T-helper 9 cell (primary cell): Measurements from ENCODE around the gene UBE2R2.
"Not testable (repeated sequence)": the region's sequence is repeated elsewhere in the genome, so short reads cannot be mapped to it uniquely, and the experiment has no call there.

Source experiments
- DNase-seq: peaks from one replicate; pipeline ENCODE4 v3.0.0-alpha.2; 2020

The UBE2R2 gene

DNA sequence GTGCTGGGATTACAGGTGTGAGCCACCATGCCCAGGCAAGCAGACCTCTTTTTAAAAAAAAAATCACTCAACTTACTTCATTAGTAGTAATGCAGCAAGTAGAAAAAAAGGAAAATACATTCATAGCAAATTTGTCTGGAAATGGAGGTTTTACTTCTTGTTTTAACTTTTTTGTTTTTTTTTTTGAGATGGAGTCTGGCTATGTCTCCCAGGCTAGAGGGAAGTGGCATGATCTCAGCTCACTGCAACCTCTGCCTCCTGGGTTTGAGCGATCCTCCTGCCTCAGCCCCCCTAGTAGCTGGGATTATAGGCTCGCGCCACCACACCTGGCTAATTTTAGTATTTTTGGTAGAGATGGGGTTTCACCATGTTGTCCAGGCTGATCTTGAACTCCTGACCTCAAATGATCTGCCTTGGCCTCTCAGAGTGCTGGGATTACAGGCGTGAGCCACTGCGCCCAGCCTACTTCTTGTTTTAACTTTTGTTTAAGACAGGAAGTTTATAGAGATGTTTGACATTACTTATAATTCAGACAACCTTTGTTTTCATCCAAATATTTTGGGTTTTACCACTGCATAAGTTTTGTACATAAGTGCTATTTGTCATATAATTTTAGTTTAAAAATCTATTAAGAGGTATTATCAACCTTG lies 26.5 kb downstream of the UBE2R2 start:
- DNase-seq: no peak

DNA sequence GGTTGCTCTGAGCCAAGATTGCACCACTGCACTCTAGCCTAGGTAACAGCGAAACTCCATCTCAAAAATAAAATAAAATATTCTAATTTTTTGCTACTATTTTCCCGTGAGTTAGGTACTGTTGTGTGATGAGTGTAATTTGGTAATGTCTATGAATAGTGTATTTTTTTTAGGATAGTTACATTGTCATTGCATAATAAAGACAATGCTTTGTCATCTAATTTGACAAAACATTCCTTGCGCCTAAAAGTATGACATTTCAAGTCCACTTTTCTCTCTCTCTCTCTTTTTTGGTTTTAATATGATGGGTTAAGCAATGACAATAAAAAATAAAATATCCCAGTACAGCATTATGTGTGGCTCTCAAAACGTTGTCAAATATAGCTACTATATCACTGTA lies 29.3 kb downstream of the UBE2R2 start:
- DNase-seq: no peak

- not testable (repeated sequence) for DNase-seq
Observed at GRCh38 chr9:33847894-33848205, 30.9 kb downstream of the UBE2R2 start.

DNA sequence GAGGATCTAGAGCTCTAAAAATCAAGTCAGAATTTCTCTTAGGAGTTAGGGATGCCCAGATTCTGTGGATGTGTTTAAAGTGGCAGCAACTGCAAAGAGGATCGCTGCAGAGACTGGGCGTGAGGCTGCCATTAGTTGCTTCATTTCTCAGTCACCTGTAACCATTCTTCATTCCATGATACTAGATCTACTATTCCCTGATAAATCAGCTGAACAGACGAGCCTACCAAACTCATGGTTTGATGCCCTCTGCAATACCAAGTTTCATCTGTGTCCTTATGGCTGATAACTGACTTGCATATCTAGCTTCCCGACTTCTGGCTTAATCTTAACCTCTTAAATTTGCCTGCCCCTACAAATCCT lies 33.3 kb downstream of the UBE2R2 start:
- DNase-seq: no peak

GRCh38 chr9:33850677-33851076 lies 33.7 kb downstream of the UBE2R2 start:
- DNase-seq: no peak

DNA sequence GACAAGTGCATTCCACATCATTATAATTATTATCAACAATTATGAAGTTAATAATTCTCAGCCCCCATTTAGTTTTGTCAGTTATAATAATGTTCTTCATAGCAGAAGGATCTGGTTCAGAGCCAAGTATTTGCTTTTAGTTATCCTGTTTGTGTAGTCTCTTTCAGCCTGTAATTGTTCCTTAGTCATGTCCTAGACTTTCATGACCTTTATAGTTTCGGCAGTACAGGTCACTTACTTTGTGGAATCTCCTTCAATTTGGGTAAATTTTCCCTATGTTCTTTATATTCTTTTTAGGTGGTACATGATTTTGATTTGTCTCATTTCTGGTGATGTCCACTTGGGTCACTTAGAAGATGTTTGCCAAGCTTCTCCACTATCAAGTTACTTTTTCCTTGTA lies 34.3 kb downstream of the UBE2R2 start:
- DNase-seq: no peak

DNA sequence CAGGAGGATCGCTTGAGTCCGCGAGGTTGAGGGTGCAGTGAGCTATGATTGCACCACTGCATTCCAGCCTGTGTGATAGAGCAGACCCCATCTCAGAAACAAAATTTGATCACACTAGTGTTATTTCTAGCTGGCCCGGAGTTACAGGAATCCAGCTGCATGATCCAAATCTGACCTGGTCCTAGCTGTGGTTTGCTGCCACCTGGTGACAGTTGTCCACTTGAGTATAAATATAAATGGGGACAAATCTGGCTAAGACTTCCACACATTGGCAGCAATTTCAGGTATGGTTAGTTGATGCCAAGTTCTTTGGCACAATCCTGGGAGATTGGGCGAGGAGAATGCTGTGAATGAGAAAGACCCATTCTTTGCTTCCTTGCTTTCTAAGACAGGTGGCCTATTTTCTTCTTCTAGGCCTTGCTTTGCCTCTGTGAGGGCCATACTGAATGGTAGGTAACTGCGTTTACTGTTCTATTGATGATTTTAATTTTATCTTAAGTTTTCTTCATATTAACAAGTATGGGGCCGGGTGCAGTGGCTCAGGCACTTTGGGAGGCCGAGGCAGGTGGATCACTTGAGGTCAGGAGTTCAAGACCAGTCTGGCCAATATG lies 35.4 kb downstream of the UBE2R2 start:
- peak; percentile 50 for DNase-seq

DNA sequence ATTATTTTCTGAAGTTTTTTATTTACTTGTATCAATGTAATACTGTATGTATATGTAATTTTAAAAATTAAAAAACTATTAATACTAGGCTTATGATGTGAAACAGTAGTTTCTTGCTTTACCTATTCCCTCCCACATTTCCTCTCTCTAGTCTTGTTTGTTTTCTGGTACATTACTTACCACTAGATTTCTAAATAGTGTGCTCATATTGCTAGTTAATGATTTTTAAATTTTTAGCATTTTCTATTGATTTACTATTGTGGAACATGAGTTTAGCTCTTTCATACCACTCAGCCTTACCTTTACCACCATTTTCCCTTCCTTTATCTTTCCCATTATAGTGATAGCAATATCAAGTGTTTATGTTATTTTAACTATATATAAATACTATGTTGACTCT lies 39.3 kb downstream of the UBE2R2 start:
- DNase-seq: no peak

DNA sequence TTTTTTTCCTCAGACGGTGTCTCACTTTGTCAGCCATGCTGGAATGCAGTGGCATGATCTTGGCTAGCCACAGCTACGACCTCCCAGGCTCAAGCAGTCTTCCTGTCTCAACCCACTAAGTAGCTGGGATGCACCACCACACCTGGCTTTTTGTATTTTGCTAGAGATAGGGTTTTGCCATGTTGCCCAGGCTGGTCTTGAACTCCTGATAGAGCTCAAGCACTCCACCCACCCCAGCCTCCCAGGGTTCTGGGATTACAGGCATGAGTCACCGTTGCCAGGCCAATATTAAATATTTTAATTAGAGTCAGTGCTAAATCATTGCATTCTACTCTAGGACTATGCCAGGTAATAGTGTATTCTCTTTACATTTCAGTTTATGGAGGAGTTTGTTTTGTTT lies 41.5 kb downstream of the UBE2R2 start:
- no peak for DNase-seq

DNA sequence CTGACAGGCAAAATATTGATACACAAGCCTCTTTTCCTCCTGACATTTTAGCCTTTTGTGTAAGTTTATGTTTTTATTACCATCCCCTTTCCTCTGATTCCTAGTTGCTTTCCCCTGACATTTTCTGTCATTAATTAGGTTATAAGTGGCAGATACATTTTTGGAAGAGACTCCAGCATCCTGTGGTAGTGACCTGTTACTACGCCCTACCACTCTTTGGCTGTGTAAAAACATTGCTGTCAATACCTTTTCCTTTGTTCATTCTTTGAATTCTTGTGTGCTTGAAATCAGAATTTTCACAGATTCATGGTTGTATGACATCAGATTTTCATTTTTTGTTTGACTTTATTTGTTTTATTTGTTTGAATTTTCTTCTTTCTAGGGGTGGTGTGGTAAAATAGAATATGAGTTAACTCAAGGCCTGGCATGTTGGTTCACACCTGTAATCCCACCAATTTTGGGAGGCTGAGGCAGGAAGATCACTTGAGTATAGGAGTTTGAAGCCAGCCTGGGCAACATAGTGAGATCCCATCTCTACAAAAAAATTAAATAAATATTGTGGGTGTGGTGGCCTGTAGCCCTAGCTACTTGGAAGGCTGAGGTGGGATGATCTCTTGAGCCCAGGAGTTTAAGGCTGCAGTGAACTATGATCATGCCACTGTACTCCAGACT lies 43.4 kb downstream of the UBE2R2 start:
- no peak for DNase-seq

- DNase-seq: no peak
Observed at GRCh38 chr9:33861917-33862453, 45.0 kb downstream of the UBE2R2 start.

- not testable (repeated sequence) for DNase-seq
Observed at GRCh38 chr9:33863027-33863426, 46.1 kb downstream of the UBE2R2 start.

GRCh38 chr9:33867747-33868439 lies 50.9 kb downstream of the UBE2R2 start:
- DNase-seq: no peak

DNA sequence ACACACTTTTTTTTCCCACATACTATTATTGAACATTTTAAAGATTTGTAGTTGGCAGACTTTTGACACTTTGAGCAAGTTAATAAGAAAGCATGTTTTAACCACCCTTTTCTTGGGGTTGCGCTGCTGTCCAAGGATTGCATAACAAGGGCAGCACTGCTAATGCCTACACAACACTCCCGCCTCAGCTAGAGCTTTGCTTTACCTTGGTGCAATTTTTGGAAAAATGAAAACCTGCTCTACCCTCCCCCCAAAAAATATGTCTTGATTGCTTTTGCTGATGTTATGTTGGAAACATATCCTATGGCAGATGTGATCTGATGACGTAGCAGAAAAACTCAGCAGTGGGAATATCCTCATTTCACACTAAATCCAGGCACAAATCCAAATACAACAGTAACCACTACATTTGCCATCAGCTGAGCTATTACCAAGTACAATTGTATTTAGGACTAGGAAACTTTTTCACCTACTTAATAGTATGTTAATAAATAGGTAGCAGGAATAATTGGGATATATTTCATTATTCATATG lies 51.5 kb downstream of the UBE2R2 start:
- DNase-seq: no peak

DNA sequence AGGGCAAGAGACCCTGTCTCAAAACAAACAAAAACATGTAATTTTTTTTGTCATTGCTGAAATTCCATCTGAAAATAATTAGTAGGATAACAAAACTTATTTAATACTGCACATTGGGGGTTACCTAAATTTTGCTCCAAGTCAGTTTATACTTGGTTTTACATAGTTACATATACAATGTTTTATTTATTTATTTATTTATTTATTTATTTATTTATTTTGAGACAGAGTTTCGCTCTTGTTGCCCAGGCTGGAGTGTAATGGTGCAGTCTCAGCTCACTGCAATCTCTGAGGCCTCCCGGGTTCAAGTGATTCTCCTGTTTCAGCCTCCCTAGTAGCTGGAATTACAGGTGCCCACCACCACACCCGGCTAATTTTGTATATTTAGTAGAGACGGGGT lies 52.3 kb downstream of the UBE2R2 start:
- DNase-seq: not testable (repeated sequence)

GRCh38 chr9:33877727-33878489 lies 60.9 kb downstream of the UBE2R2 start:
- no peak for DNase-seq

DNA sequence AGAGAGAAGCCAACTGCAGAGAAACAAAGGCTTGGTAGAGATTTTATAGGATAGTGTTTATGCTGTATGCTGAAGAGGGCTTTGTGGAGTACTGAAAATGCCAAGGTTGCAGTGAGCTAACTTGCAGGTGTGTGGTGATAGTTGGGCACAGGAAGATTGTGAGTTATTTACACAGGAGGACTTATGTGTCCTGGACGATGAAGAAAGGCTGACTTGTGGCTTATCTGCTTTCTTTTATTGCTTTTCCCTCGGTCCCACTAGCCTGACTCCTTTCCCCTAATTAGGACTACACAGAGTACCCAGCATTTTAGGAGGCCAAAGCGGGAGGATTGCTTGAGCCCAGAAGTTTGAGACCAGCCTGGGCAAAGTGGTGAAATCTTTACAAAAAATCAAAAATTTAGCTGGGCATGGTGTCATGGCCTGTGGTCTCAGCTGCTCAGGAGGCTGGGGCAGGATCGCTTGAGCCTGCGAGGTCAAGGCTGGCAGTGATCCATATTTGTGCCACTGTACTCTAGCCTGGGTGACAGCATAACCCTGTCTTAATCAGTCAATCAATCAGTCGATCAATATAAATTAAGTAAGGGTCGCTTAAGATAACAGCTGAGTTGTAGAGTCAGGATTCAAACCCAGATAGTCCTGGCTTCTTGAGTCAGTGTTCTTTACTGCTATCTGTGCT lies 61.9 kb downstream of the UBE2R2 start:
- no peak for DNase-seq

DNA sequence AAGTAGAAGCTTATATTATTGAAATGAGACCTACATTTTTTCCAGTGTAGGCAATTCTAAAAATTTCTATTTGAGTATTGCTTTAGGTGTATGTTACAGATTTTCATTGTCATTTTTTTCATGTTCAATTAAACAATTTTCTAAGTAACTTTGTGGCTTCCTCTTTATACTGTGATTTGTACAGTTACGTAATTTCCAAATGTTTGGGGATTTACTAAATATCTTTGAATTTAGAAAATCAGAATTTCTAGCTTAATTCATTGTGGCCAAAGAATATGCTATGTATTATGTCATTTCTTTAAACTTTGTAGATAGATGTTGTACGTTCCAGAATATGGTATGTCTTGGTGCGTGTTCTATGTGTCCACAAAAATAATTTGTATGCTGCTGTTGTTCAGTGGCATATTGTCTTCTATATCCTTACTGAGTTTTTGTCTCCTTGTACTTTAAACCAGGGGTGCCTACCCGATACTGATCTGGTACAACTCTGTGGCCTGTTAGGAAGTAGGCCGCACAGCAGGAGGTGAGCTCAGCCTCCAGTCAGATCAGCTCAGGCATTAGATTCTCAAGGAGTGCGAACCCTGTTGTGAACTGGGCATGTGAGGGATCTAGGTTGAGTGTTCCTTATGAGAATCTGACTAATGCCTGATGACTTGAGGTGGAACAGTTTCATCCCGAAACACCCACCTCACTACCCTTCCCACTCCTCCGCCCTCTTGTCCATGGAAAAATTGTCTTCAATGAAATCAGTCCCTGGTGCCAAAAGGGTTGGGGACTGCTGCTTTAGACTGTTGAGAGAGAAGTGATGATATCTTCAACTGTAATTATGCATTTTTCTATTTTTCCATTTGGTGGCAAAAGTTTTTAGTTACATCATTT lies 63.5 kb downstream of the UBE2R2 start:
- no peak for DNase-seq

GRCh38 chr9:33881635-33882034 lies 64.7 kb downstream of the UBE2R2 start:
- DNase-seq: no peak

DNA sequence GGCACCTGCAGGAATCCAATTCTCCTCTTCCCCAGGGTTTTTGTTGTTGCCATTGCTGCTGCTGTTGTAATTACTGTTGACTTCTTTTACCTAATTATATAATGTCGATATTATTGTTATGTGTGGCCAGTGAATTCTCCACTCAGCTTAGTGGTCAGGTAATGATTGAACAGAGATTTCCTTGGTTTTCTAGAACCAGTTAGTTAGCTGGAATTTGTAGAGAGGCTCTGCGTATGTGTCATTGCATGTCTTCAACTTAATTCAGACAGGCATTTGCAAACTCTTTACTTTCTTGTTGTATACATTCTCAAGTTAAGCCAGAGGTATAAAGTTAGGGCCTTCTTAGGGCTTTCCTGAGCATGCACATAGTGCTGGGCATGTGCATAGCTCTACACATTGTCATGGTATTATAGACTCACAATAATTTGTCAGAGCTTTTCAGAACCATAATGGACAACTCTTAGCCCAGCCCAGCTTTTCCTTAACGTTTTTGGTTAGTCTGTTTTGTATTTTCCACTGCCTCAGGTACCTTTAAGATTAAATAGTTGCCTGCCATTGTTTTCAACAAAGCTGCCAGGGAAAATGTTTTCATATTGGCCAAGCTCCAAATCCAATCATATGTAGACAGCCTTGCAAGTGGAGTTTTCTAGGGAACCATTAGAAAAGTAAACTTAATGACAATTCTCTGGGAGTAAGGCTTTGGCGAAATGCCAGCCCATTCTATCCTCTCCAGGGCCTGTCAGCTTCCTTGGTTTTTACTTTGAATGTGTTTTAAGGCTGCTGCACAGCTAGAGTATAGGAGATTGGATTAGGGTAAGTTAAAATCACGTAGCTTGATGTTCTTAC lies 68.1 kb downstream of the UBE2R2 start:
- DNase-seq: no peak
